ENCODE data around the gene CHD2.

- TF ChIP-seq POLR2AphosphoS2 (IDR thresholded peaks at IDR 0.05; ENCODE audit: low read depth, low read length) (no peak), CTCF (IDR thresholded peaks at IDR 0.05 in 2 of 3, conservative IDR thresholded peaks at IDR 0.05 in 1 of 3; ENCODE audit: control insufficient read depth in 2 of 3, extremely low read depth in 1 of 3, insufficient read depth in 1 of 3, low read depth in 3 of 3, low read length in 3 of 3) (no peak), CEBPB (IDR thresholded peaks at IDR 0.05; ENCODE audit: borderline replicate concordance in 1 of 2, low read depth in 2 of 2, low read length in 2 of 2) (no peak)
Observed at GRCh38 chr15:92892201-92892555, 7.9 kb upstream of the CHD2 start.

Data from GM12878 (cell line).